Measurements from ENCODE around the gene REXO1.

Gene REXO1

GRCh38 chr19:1791879-1792278 lies 56.4 kb downstream of the REXO1 start:
- ChIA-PET CTCF (interaction anchor here (0.7 to 1.3 kb wide), 4 partner anchors 19 to 120 kb away, joined by 3 to 4 read pairs (median 3); no protein-coding TSS in a partner anchor), POLR2A (ENCODE audit: low non-redundant PET) (interaction anchor here (0.7 kb wide), 1 partner anchor 18 kb away, joined by 7 read pairs; no protein-coding TSS in a partner anchor)
- DNase-seq (ENCODE audit: low spot score) = no peak
- no peak for TF ChIP-seq CTCF (conservative IDR thresholded peaks at IDR 0.05; ENCODE audit: low read depth)
- H3K27ac ChIP-seq = no peak overlapping the region

- ChIA-PET POLR2A (ENCODE audit: low non-redundant PET) (no interaction called here), CTCF (interaction anchor here (0.7 to 0.9 kb wide), 3 partner anchors 17 to 244 kb away, joined by 3 to 5 read pairs (median 5); no protein-coding TSS in a partner anchor)
- no peak overlapping the region for H3K27ac ChIP-seq
- no peak for DNase-seq (ENCODE audit: low spot score)
- TF ChIP-seq CTCF (conservative IDR thresholded peaks at IDR 0.05; ENCODE audit: low read depth) = no peak
These were observed 58.1 kb downstream of the REXO1 start for GRCh38 chr19:1790054-1790792.

- ChIA-PET CTCF (interaction anchor here (0.7 to 2.0 kb wide), 4 partner anchors 14 to 117 kb away, joined by 3 to 8 read pairs (median 6); no protein-coding TSS in a partner anchor), POLR2A (ENCODE audit: low non-redundant PET) (no interaction called here)
- H3K27ac ChIP-seq = no peak overlapping the region
- no peak for DNase-seq (ENCODE audit: low spot score)
- TF ChIP-seq CTCF (conservative IDR thresholded peaks at IDR 0.05; ENCODE audit: low read depth) = no peak
These were observed 58.8 kb downstream of the REXO1 start for GRCh38 chr19:1789261-1790041.

GRCh38 chr19:1787116-1787515 lies 61.2 kb downstream of the REXO1 start:
- H3K27ac ChIP-seq = no peak overlapping the region
- POLR2A ChIA-PET (ENCODE audit: low non-redundant PET) = no interaction called here
- CTCF ChIA-PET = no interaction called here
- TF ChIP-seq CTCF (conservative IDR thresholded peaks at IDR 0.05; ENCODE audit: low read depth) = no peak
- DNase-seq (ENCODE audit: low spot score) = no peak

- TF ChIP-seq CTCF (conservative IDR thresholded peaks at IDR 0.05; ENCODE audit: low read depth) = no peak
- DNase-seq (ENCODE audit: low spot score) = no peak
- H3K27ac ChIP-seq = no peak overlapping the region
- ChIA-PET POLR2A (ENCODE audit: low non-redundant PET) (no interaction called here), CTCF (interaction anchor here (0.6 to 1.1 kb wide), 2 partner anchors 8 to 9 kb away, joined by 4 to 5 read pairs; no protein-coding TSS in a partner anchor)
These were observed 61.6 kb downstream of the REXO1 start for GRCh38 chr19:1786668-1787067.

GRCh38 chr19:1785310-1785709 lies 63.0 kb downstream of the REXO1 start:
- no peak for TF ChIP-seq CTCF (conservative IDR thresholded peaks at IDR 0.05; ENCODE audit: low read depth)
- no peak for DNase-seq (ENCODE audit: low spot score)
- POLR2A ChIA-PET (ENCODE audit: low non-redundant PET) = interaction anchor here (0.5 kb wide), 1 partner anchor 22 kb away, joined by 5 read pairs; no protein-coding TSS in a partner anchor
- CTCF ChIA-PET = interaction anchor here (1.5 kb wide), 1 partner anchor 113 kb away, joined by 3 read pairs; no protein-coding TSS in a partner anchor
- no peak overlapping the region for H3K27ac ChIP-seq

Measured in RWPE1 (cell line).